DMS79 treated with DMSO at 0.1 percent for 48 hours (cell line): ENCODE results near the gene PYGO2.

Experiments used
- DNase-seq: peaks from one replicate; lab custom pipeline; 2025; lab: John Stamatoyannopoulos, UW

PYGO2 gene

GRCh38 chr1:154961207-154962155, at the start of gene PYGO2:
Gene PYGO2, minus strand, starts transcription at chr1:154961782. Its CDS starts 206 bp downstream, at chr1:154961576.
- DNase-seq = peak; percentile 63

GRCh38 chr1:155011004-155011416, 49.4 kb upstream of the PYGO2 start:
- DNase-seq = no peak

GRCh38 chr1:155010211-155010918, 48.8 kb upstream of the PYGO2 start:
- DNase-seq = no peak

DNA sequence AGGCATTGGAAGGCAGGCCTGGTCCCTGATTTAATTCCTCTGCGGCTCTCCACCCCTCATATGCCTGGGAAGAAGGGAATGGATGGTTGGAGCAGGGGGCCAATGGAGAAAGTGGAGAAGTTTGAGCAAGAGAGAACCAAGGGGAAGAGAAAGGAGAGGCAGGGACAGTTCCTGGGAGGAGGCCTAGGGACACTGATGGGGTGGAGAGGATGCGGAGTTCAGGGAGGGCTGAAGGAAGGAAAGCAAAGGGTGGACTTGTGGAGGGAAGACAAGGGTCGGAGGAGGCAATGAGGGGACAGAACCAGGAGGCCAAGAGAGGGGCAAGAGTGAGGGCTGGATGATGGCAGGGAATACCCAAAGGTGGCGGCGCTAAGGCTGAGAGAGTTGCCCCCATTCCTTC, 48.2 kb upstream of the PYGO2 start:
- DNase-seq = no peak

GRCh38 chr1:155009221-155009711, 47.7 kb upstream of the PYGO2 start:
- no peak for DNase-seq

DNA sequence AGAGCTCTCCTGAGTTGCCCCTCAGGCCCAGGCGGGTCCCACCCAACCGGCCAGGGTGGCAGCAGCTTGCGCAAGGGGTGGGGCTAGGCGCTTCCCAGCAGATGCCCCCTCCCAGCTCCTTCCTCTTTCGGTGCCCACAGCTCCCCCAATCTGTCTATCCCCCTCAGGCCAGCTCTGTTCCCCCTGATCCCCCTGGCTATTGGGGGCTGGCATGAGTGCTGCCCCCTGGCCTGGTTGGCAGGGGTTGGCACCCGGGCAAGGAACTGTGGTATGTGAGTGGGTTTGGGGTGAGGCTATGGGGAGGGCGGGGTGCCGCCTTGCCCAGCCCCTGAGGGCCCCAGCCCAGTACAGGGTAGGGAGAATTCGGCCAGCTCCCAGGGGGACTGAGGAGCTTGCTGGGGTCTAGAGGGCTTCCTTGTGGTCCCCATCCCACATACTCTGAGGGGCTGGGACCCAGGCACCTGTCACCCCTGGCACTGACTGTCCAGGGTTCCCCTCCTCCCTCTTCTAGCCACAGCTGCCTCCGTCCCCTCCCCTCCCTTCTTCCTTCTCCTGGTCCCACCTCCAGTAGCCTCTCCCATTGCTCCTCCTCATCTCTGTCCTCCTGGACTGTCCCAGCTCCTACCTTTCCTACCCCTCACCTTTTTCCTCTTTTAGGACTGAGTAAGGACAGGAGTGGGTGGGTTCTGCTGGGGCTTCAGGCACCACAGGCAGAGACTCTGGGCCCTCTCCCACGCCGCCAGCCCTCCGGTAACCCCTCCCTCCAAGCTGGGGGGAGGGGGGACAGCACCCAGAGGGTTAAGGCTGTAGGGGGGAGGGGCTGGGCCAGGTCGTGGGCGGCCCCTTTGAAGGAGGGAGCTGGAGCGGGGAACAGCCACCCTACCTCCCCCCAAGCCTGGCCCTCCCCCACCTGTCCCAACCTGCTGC, 46.7 kb upstream of the PYGO2 start:
- no peak for DNase-seq

- no peak for DNase-seq
Measured at GRCh38 chr1:155007251-155007828, 45.8 kb upstream of the PYGO2 start.

DNA sequence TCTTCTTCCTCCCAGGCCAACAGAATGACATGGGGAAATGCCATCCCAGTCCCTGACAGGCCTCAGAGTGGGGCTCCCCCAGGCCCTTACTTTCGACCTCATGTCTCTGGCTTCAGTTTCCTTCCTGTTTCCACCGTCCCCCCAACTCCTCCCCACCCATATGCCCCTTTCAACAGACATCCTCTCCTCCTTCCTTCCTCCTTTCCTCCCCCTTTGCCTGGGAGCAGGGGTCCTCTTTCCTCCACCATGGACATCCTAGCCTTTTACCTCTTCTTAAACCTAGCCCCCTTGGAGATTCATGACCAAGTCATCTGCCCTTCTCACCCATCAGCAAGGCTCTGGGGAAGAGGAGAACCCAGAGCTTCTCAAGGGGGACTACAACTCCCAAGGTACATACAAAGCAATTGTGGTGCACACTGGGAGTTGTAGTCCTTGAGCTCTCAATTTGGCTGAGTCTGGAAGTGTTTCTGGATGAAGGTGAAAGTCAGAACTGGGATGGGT, 45.1 kb upstream of the PYGO2 start:
- DNase-seq = no peak

- DNase-seq = no peak
Measured at GRCh38 chr1:155005076-155006011, 43.8 kb upstream of the PYGO2 start.

- DNase-seq = no peak
Measured at GRCh38 chr1:155004352-155005075, 42.9 kb upstream of the PYGO2 start.

- peak; percentile 17 for DNase-seq
Measured at GRCh38 chr1:155003766-155004351, 42.3 kb upstream of the PYGO2 start.

DNA sequence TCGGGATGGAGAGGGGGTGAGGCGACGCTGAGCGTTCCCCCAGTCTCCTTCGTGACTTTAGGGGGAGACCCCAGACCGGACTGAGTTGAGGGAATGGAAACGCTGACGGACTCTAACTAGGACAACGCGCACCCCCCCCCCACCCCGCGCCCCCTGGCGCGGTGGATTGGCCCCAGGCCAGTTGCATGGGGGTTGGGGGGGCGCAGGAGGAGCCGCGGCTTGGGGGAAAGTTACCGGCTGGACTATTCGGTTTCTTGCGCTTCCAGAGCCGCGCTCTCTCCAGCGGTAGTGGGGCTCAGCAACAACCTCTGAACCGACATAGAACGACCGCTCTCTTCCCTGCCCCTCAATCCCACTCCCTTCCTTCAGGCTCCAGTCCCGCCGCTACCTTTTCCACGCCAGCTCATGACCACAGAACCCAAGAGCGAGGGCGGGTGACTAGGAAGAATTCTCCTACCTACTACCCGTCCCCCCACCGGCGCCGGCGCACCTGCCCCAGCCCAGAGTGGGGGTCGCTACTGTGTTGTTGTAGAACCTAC, 41.7 kb upstream of the PYGO2 start:
- peak; percentile 20 for DNase-seq

DNA sequence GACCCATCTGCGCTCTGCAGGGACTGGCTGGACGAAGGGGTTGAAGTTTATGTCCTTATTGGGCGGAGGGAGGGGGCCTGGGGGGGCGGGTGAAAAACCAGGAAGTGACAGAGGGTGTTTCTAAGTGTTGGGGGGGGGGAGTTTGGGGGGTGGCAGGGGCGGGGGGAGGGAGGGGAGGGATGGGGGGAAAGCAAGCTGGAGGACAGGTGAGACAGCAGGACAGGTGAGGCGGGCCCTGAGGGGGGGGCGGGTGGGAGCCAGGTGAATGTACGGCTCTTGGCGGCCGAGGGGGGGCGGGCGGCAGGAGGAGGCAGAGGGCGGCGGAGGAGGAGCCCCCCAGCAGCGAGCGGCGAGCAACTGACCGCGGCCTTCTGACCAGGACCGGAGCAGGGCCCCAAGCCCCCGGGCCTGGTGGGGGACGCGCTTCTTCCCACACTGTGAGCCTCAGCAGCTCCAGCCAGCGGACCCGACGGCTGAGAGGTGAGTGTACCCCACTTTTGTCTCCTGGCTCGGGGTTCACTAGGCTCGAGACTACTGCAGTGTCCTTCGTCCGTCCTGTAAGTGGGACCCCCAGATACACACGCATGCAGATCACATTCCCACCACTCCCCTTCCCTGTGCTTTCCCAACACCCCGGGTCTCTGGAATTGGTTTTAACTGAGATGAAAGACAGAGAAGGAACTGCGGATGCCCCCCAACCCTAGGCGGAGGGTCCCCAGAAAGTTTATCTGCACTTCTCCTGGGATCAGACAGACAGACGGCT, 41.1 kb upstream of the PYGO2 start, which contains the start of gene ZBTB7B:
ZBTB7B (plus strand) TSS at position 339 of the 763 bp plus-strand sequence. CDS start 11,859 bp downstream, outside the sequence.
- DNase-seq = no peak

- DNase-seq = peak; percentile 97
Measured at GRCh38 chr1:155001675-155002463, 40.3 kb upstream of the PYGO2 start.

DNA sequence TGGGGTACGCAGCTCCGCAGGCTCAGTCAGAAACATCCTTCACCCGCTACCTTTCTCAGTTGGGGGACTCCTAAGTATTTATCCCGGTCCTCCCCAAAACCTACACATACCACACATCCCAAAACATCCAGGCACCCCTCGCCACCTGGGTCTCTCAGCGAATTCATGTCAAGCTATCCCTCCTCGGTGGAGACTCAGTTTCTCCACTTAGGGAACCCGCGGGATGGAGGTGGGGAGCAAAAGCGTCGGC, 39.8 kb upstream of the PYGO2 start:
- no peak for DNase-seq

DNA sequence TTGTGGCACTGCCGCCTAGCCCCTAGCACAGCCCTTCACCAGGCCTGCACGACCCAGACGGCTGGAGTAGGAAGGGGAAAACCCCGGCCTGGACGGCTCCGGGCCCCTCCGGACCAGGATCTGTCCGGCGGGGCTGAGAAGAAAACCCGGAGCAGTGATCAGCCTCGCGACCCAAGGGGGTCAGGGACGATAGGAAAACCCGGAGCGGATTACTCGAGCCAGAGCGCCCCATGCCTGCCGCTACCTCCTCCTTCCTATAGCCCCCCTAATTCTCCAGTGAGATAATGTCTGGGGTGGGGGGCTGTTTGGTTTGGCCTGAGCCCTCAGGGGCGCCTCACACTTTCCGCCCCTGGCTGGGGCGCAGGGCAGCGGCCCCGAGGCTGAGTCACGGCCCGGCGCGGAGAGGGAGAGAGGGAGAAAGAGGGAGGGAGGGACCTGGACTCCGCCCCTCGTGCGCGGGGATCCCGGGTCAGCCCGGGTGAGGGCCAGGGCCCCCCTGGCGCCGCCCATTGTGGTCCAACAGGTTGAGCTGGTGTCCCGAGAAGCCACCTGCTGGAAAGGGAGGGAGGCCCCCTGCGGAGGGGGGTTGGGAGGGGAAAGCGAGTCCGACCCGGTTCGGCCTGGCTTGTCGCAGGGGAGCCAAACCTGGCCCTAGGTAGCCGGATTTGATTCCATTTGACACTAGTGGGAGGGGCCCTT, 39.3 kb upstream of the PYGO2 start:
- peak; percentile 87 for DNase-seq

GRCh38 chr1:155000411-155000725, 38.8 kb upstream of the PYGO2 start:
- no peak for DNase-seq
